K562 (cell line): ENCODE results near the gene LGALS7B. TPM values are rescaled to one million over a fixed set of nuclear protein-coding genes. Genes with fewer than 3 reads are reported as not detected.

Source experiments
- C11orf30 ChIP-seq: fragments of 450-650 bp; IDR thresholded peaks from 2 replicates; pipeline ENCODE4 v1.6.1; 2016; ENCODE audit warnings: low read depth, mild to moderate bottlenecking
- CBFA2T3 ChIP-seq: fragments of 450-650 bp; IDR thresholded peaks from 2 replicates; pipeline ENCODE4 v1.6.1; 2017
- CCNT2 ChIP-seq: IDR thresholded peaks from 2 replicates; pipeline ENCODE4 v1.6.1; 2011; ENCODE audit warnings: borderline replicate concordance, low read depth, mild to moderate bottlenecking, moderate library complexity, mixed read lengths, low read length; ENCODE audit not compliant: insufficient read length; ENCODE audit errors: extremely low read depth
- DMBX1 ChIP-seq: fragments of 250-450 bp; sonication (Bioruptor Pico); IDR thresholded peaks from 2 replicates; pipeline ENCODE4 v1.8.0; 2022; ENCODE audit warnings: inconsistent platforms, mild to moderate bottlenecking, moderate library complexity, borderline replicate concordance
- EP300 ChIP-seq: IDR thresholded peaks from 2 replicates; pipeline ENCODE4 v1.6.1; 2012; ENCODE audit warnings: low read length, improper control_type of control experiment
- GTF3C2 ChIP-seq: IDR thresholded peaks from 3 replicates; pipeline ENCODE4 v1.6.1; 2011; ENCODE audit warnings: borderline replicate concordance, mild to moderate bottlenecking, moderate library complexity; ENCODE audit not compliant: insufficient read length; ENCODE audit errors: extremely low read depth
- HDAC1 ChIP-seq, 2 experiments: fragments of 450-650 bp; IDR thresholded peaks; 2 replicates each; pipeline ENCODE4 v1.6.1; 2016 to 2017; ENCODE audit warnings: inconsistent platforms in 1 of 2, mild to moderate bottlenecking in 1 of 2, moderate library complexity in 1 of 2
- ID3 ChIP-seq, 2 experiments: fragments of 250-450 bp in 1 of 2; fragments of 450-650 bp in 1 of 2; sonication (Bioruptor Pico) in 1 of 2; IDR thresholded peaks; 2 replicates each; pipeline versions ENCODE4 v1.6.1 to v1.8.0; 2016 to 2021; ENCODE audit warnings: mild to moderate bottlenecking in 2 of 2, moderate library complexity in 2 of 2, missing compliant biosample characterization in 1 of 2, missing genetic modification characterization in 1 of 2
- JUND ChIP-seq, 2 experiments: IDR thresholded peaks; 2 replicates in 1 of 2; 3 replicates in 1 of 2; pipeline ENCODE4 v1.6.1; 2011; ENCODE audit warnings: borderline replicate concordance in 2 of 2, low read depth in 2 of 2, low read length in 2 of 2, improper control_type of control experiment in 1 of 2, missing biosample characterization in 1 of 2, missing genetic modification characterization in 1 of 2, missing genetic modification reagents in 1 of 2
- KDM1A ChIP-seq, 2 experiments: fragments of 450-650 bp; IDR thresholded peaks; 2 replicates each; pipeline ENCODE4 v1.6.1; 2016; ENCODE audit warnings: mild to moderate bottlenecking in 2 of 2
- LCOR ChIP-seq: sonication (generic); formaldehyde crosslinking; IDR thresholded peaks from 2 replicates; pipeline ENCODE4 v1.8.0; 2022; ENCODE audit warnings: mild to moderate bottlenecking, missing genetic modification reagents
- NR2C2 ChIP-seq, 2 experiments: fragments of 200-800 bp in 1 of 2; sonication (Bioruptor generic) in 1 of 2; sonication (generic) in 1 of 2; formaldehyde crosslinking in 1 of 2; IDR thresholded peaks; 2 replicates each; pipeline versions ENCODE4 v1.6.1 to v1.8.0; 2016 to 2022; ENCODE audit warnings: mild to moderate bottlenecking in 1 of 2, missing compliant biosample characterization in 1 of 2, missing genetic modification characterization in 1 of 2, missing genetic modification reagents in 1 of 2
- PRPF4 ChIP-seq: fragments of 200-400 bp; formaldehyde crosslinking; IDR thresholded peaks from one replicate; pipeline ENCODE4 v1.6.1; 2017; ENCODE audit warnings: low read length, low read depth, mild to moderate bottlenecking; ENCODE audit not compliant: insufficient read depth, poor library complexity, severe bottlenecking
- RBFOX2 ChIP-seq: fragments of 200-400 bp; formaldehyde crosslinking; IDR thresholded peaks from 2 replicates; pipeline ENCODE4 v1.6.1; 2017; ENCODE audit warnings: low read depth, mild to moderate bottlenecking, low read length, moderate library complexity
- RHOXF2B ChIP-seq: fragments of 250-450 bp; sonication (Bioruptor Pico); conservative IDR thresholded peaks from 2 replicates; pipeline ENCODE4 v1.5.1; 2021
- RNF2 ChIP-seq: sonication (generic); IDR thresholded peaks from 2 replicates; pipeline ENCODE4 v1.6.1; 2016
- SMARCA4 ChIP-seq: fragments of 450-650 bp; IDR thresholded peaks from 2 replicates; pipeline ENCODE4 v1.6.1; 2016
- TAF1 ChIP-seq: IDR thresholded peaks from 2 replicates; pipeline ENCODE4 v1.6.1; 2011; ENCODE audit warnings: mild to moderate bottlenecking, low read length, moderate library complexity; ENCODE audit not compliant: insufficient read depth, control insufficient read depth, severe bottlenecking; ENCODE audit errors: extremely low read depth
- TBL1XR1 ChIP-seq, 2 experiments: IDR thresholded peaks; 2 replicates each; pipeline ENCODE4 v1.6.1; 2012; ENCODE audit warnings: improper control_type of control experiment in 2 of 2, low read length in 2 of 2, mild to moderate bottlenecking in 1 of 2
- ZBTB33 ChIP-seq: sonication (generic); formaldehyde crosslinking; IDR thresholded peaks from 2 replicates; pipeline ENCODE4 v1.8.1; 2023; ENCODE audit warnings: mild to moderate bottlenecking, missing genetic modification reagents
- ZNF197 ChIP-seq: fragments of 200-800 bp; sonication (Bioruptor generic); IDR thresholded peaks from 2 replicates; pipeline ENCODE4 v1.6.1; 2016; ENCODE audit warnings: low read depth, missing genetic modification characterization, missing compliant biosample characterization
- polyA plus RNA-seq, 8 experiments: library from polyadenylated mRNA; depleted of rRNA in 4 of 8; stranded (reverse) in 5 of 8; unstranded in 3 of 8; fragments of >200 nt; fragmentation: Nextera tagmentation in 2 of 8; fragmentation: Illumina TruSeq in 1 of 8; extraction: Ambion mirVana in 2 of 8; extraction: Trizol in 1 of 8; gene quantifications; 2 replicates each; pipeline versions ENCODE4 v1.2.1 to v1.2.3, GENCODE V29; 2011 to 2014; ENCODE audit warnings: inconsistent platforms in 1 of 8, missing spikeins in 1 of 8
- total RNA-seq, 7 experiments: library from RNA; depleted of rRNA in 6 of 7; stranded (reverse); fragments of >200 nt in 6 of 7; fragmentation: Illumina TruSeq in 2 of 7; extraction: Trizol in 2 of 7; gene quantifications; 2 replicates each; pipeline versions ENCODE4 v1.2.1 to v1.2.3, GENCODE V29; 2011 to 2021; ENCODE audit warnings: low replicate concordance in 1 of 7

The LGALS7B gene
- total and polyA plus RNA-seq, 9 of the 15 experiments (the other 6 are each of a cell fraction or from before 2014, with no cell fraction given) = not detected

- TF ChIP-seq TBL1XR1 (IDR thresholded peaks at IDR 0.05; ENCODE audit: low read length in 2 of 2) (peak; percentile 80 to 96; a peak in 3 of 4 replicates), EP300 (peak; percentile 89), CCNT2 (peak; percentile 62), LCOR (peak; percentile 30; the same call in 1 of the 2 replicates), ZNF197 (no peak), SMARCA4 (peak; percentile 72; the same call in 1 of the 2 replicates), RNF2 (peak; percentile 97), JUND (IDR thresholded peaks at IDR 0.05; ENCODE audit: borderline replicate concordance, low read depth, low read length) (peak; percentile 80), JUND (tag; IDR thresholded peaks at IDR 0.05; ENCODE audit: borderline replicate concordance, low read depth, low read length) (peak; percentile 63; the same call in 1 of the 3 replicates), ID3 (CRISPR knock-in tag; IDR thresholded peaks at IDR 0.05) (no peak), ID3 (tag; IDR thresholded peaks at IDR 0.05) (peak; percentile 97), DMBX1 (CRISPR knock-in tag) (no peak), ZBTB33 (CRISPR knock-in tag) (peak; percentile 73), PRPF4 (no peak), C11orf30 (no peak), NR2C2 (CRISPR knock-in tag; IDR thresholded peaks at IDR 0.05) (peak; percentile 65; the same call in 1 of the 2 replicates), NR2C2 (tag; IDR thresholded peaks at IDR 0.05) (peak; percentile 80), RBFOX2 (0 out of 2 replicates have a peak, but pooled peaks have one; percentile 30), RHOXF2B (CRISPR knock-in tag) (no peak), HDAC1 (IDR thresholded peaks at IDR 0.05) (peak in 1 of 2 experiments; percentile 86; a peak in 2 of 4 replicates), GTF3C2 (no peak), TAF1 (no peak), CBFA2T3 (peak; percentile 91), KDM1A (IDR thresholded peaks at IDR 0.05) (peak; percentile 83 to 90)
These were observed 30.4 kb downstream of the LGALS7B start (continued) for GRCh38 chr19:38819231-38819920.
